Breast epithelium (tissue), 3 donors: Measurements from ENCODE around the gene SP100.

Experiments used
- POLR2A ChIP-seq: fragments of 450-650 bp; IDR thresholded peaks from one replicate; pipeline ENCODE4 v1.6.1; 2016; ENCODE audit warnings: antibody characterized with exemption, mild to moderate bottlenecking, moderate library complexity
- POLR2AphosphoS5 ChIP-seq, 3 donors: sonication (generic); formaldehyde crosslinking; IDR thresholded peaks; one replicate each; pipeline ENCODE4 v1.6.1; 2017; ENCODE audit warnings: antibody characterized with exemption in 3 of 3
- TF ChIP-seq, protein P1 (sequence below), 3 donors: fragments of 450-650 bp; IDR thresholded peaks; one replicate each; pipeline ENCODE4 v1.5.1; 2016 to 2017; ENCODE audit warnings: antibody characterized with exemption in 3 of 3, mild to moderate bottlenecking in 3 of 3, moderate library complexity in 3 of 3

DNA sequence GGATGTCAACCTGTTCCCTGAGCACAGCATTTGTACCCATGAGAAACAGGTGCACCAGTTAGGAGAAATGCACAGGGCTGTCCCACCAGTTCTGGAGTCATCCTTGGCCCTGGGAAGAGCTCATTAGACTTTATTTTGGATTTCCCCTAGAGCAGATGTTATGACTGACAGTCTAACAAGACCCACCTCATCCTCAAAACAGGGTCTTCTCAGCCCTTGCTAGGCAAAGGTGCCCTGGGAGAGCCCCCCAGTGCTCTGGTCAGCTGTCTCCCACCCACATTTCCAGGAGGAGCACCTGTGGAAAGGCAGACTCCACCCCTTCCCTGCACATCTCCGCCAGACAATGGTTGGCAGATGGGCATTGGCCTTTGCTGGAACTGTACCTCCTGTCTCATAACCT, 5.7 kb upstream of the SP100 start:
- TF ChIP-seq, protein P1, sequence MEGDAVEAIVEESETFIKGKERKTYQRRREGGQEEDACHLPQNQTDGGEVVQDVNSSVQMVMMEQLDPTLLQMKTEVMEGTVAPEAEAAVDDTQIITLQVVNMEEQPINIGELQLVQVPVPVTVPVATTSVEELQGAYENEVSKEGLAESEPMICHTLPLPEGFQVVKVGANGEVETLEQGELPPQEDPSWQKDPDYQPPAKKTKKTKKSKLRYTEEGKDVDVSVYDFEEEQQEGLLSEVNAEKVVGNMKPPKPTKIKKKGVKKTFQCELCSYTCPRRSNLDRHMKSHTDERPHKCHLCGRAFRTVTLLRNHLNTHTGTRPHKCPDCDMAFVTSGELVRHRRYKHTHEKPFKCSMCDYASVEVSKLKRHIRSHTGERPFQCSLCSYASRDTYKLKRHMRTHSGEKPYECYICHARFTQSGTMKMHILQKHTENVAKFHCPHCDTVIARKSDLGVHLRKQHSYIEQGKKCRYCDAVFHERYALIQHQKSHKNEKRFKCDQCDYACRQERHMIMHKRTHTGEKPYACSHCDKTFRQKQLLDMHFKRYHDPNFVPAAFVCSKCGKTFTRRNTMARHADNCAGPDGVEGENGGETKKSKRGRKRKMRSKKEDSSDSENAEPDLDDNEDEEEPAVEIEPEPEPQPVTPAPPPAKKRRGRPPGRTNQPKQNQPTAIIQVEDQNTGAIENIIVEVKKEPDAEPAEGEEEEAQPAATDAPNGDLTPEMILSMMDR (IDR thresholded peaks at IDR 0.05) = no peak
- no peak for TF ChIP-seq POLR2A
- no peak for TF ChIP-seq POLR2AphosphoS5 (IDR thresholded peaks at IDR 0.05)
